Measurements from ENCODE around the gene TOM1L1.

TOM1L1 gene

GRCh38 chr17:54924405-54924804, 23.8 kb downstream of the TOM1L1 start:
- Histone ChIP-seq H3K4me2 (ENCODE audit: low read length) (no peak overlapping the region), H3K36me3 (replicated peaks; ENCODE audit: low read depth, low read length) (no peaks in the 10 kb centered on the region), H3K9ac (ENCODE audit: low read length) (no peak overlapping the region), H3K4me1 (ENCODE audit: low read length) (peaks cover 23% of the 10 kb centered on the region), H3K27me3 (ENCODE audit: low read depth, low read length) (peaks cover 4% of the 10 kb centered on the region; the same call in 1 of the 2 replicates), H4K20me1 (ENCODE audit: insufficient read depth, low read length) (no peaks in the 10 kb centered on the region), H3K4me3 (ENCODE audit: low read length) (no peak overlapping the region), H2AFZ (ENCODE audit: low read depth, low read length) (no peak overlapping the region), H3K27ac (ENCODE audit: low read length) (no peak overlapping the region), H3K79me2 (ENCODE audit: low read length) (no peaks in the 10 kb centered on the region), H3K9me3 (ENCODE audit: insufficient read depth, low read length) (no peaks in the 10 kb centered on the region)
- no peak for TF ChIP-seq EZH2phosphoT487 (IDR thresholded peaks at IDR 0.05; ENCODE audit: low read depth)
- TF ChIP-seq, protein P1, sequence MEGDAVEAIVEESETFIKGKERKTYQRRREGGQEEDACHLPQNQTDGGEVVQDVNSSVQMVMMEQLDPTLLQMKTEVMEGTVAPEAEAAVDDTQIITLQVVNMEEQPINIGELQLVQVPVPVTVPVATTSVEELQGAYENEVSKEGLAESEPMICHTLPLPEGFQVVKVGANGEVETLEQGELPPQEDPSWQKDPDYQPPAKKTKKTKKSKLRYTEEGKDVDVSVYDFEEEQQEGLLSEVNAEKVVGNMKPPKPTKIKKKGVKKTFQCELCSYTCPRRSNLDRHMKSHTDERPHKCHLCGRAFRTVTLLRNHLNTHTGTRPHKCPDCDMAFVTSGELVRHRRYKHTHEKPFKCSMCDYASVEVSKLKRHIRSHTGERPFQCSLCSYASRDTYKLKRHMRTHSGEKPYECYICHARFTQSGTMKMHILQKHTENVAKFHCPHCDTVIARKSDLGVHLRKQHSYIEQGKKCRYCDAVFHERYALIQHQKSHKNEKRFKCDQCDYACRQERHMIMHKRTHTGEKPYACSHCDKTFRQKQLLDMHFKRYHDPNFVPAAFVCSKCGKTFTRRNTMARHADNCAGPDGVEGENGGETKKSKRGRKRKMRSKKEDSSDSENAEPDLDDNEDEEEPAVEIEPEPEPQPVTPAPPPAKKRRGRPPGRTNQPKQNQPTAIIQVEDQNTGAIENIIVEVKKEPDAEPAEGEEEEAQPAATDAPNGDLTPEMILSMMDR (IDR thresholded peaks at IDR 0.05; ENCODE audit: low read depth, low read length) = no peak

DNA sequence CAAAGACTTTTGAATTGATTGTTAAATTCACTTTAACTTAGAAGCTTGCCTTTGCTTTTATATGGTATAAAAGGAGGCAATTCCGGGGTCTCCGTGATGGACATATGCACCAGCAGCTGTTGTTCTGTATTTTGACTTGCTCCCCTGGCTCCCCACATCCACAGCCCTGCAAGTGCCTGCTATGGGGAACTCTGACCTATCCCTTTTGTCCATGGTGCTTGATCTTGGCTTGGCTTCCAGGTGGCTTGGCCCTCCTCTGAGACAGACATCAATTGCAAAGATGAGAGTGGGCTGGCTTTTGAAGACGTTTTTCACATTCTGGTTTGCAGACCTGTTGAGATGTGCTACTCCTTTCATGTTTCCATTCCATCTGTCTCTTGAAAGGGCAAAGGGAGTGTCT, 26.9 kb downstream of the TOM1L1 start:
- H3K4me3 ChIP-seq (ENCODE audit: low read length) = no peak overlapping the region
- H3K27me3 ChIP-seq (ENCODE audit: low read depth, low read length) = peaks cover 4% of the 10 kb centered on the region; the same call in 1 of the 2 replicates
- no peak overlapping the region for H2AFZ ChIP-seq (ENCODE audit: low read depth, low read length)
- no peak overlapping the region for H3K27ac ChIP-seq (ENCODE audit: low read length)
- H3K4me1 ChIP-seq (ENCODE audit: low read length) = peaks cover 10% of the 10 kb centered on the region
- H3K4me2 ChIP-seq (ENCODE audit: low read length) = no peak overlapping the region
- no peaks in the 10 kb centered on the region for H3K9me3 ChIP-seq (ENCODE audit: insufficient read depth, low read length)
- no peak for TF ChIP-seq EZH2phosphoT487 (IDR thresholded peaks at IDR 0.05; ENCODE audit: low read depth)
- TF ChIP-seq, protein P1 (IDR thresholded peaks at IDR 0.05; ENCODE audit: low read depth, low read length) = no peak
- no peaks in the 10 kb centered on the region for H4K20me1 ChIP-seq (ENCODE audit: insufficient read depth, low read length)
- H3K79me2 ChIP-seq (ENCODE audit: low read length) = no peaks in the 10 kb centered on the region
- H3K36me3 ChIP-seq (replicated peaks; ENCODE audit: low read depth, low read length) = no peaks in the 10 kb centered on the region
- no peak overlapping the region for H3K9ac ChIP-seq (ENCODE audit: low read length)

DNA sequence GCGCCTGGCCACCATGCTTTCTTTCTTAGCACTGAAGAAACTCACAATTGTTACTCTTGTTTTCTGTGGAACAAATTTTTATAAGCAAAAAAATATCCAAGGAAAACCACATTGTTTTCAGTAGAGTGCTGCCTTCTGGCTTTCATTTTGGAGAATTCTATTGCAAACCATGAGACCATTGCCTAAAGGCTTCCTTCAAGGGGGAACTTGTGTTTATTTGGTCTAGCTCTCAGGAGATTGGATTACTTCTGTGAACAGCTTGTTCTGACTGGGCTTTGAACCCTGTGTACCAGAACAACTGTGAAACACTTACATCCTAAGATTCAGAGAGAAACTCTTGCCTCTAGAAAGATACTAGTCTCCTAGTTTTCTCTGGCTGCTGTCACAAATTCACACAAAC, 32.1 kb downstream of the TOM1L1 start:
- Histone ChIP-seq H3K79me2 (ENCODE audit: low read length) (no peaks in the 10 kb centered on the region), H3K27ac (ENCODE audit: low read length) (no peak overlapping the region), H3K36me3 (replicated peaks; ENCODE audit: low read depth, low read length) (no peaks in the 10 kb centered on the region), H3K4me1 (ENCODE audit: low read length) (peaks cover 18% of the 10 kb centered on the region), H3K4me2 (ENCODE audit: low read length) (no peak overlapping the region), H3K27me3 (ENCODE audit: low read depth, low read length) (peaks cover 4% of the 10 kb centered on the region; the same call in 1 of the 2 replicates), H3K9ac (ENCODE audit: low read length) (no peak overlapping the region), H2AFZ (ENCODE audit: low read depth, low read length) (no peak overlapping the region), H4K20me1 (ENCODE audit: insufficient read depth, low read length) (no peaks in the 10 kb centered on the region), H3K4me3 (ENCODE audit: low read length) (no peak overlapping the region), H3K9me3 (ENCODE audit: insufficient read depth, low read length) (no peaks in the 10 kb centered on the region)
- TF ChIP-seq EZH2phosphoT487 (IDR thresholded peaks at IDR 0.05; ENCODE audit: low read depth) = no peak
- TF ChIP-seq, protein P1 (IDR thresholded peaks at IDR 0.05; ENCODE audit: low read depth, low read length) = no peak

- H3K79me2 ChIP-seq (ENCODE audit: low read length) = no peaks in the 10 kb centered on the region
- H3K27me3 ChIP-seq (ENCODE audit: low read depth, low read length) = no peaks in the 10 kb centered on the region
- TF ChIP-seq, protein P1 (IDR thresholded peaks at IDR 0.05; ENCODE audit: low read depth, low read length) = no peak
- no peak for TF ChIP-seq EZH2phosphoT487 (IDR thresholded peaks at IDR 0.05; ENCODE audit: low read depth)
- H3K4me2 ChIP-seq (ENCODE audit: low read length) = no peak overlapping the region
- peaks cover 13% of the 10 kb centered on the region for H3K4me1 ChIP-seq (ENCODE audit: low read length)
- H3K4me3 ChIP-seq (ENCODE audit: low read length) = no peak overlapping the region
- no peaks in the 10 kb centered on the region for H3K36me3 ChIP-seq (replicated peaks; ENCODE audit: low read depth, low read length)
- no peaks in the 10 kb centered on the region for H4K20me1 ChIP-seq (ENCODE audit: insufficient read depth, low read length)
- no peaks in the 10 kb centered on the region for H3K9me3 ChIP-seq (ENCODE audit: insufficient read depth, low read length)
- no peak overlapping the region for H3K27ac ChIP-seq (ENCODE audit: low read length)
- no peak overlapping the region for H2AFZ ChIP-seq (ENCODE audit: low read depth, low read length)
- H3K9ac ChIP-seq (ENCODE audit: low read length) = no peak overlapping the region
Observed at GRCh38 chr17:54933921-54934320, 33.3 kb downstream of the TOM1L1 start.
